ENCODE results near the gene CEACAM21.

Gene CEACAM21

DNA sequence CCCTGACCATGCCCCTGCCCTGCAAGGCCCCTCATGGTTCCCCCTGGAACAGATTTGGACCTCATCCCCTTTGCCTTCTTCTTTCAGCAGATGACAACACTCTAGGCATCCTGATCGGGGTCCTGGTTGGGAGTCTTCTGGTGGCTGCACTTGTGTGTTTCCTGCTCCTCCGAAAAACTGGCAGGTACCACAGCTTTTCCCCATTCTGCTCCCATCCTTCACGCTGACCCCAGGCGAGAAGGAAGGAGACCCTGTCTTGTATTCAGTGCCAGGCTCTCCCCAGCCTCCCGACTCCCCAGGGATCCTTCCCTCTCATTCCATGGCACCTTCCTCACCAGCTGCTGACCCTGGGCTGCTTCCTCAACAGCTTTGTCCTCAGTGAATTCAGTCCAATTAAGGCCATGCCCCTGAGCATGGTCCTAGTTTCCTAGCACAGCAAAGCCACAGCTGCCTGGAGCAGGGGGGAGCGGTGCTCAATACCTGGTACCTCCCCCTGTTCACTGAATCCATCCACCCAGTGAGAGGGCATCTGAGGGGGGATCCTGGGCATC, 8.4 kb downstream of the CEACAM21 start:
- H3K27ac ChIP-seq, result no peak overlapping the region
- TF ChIP-seq, protein P1, sequence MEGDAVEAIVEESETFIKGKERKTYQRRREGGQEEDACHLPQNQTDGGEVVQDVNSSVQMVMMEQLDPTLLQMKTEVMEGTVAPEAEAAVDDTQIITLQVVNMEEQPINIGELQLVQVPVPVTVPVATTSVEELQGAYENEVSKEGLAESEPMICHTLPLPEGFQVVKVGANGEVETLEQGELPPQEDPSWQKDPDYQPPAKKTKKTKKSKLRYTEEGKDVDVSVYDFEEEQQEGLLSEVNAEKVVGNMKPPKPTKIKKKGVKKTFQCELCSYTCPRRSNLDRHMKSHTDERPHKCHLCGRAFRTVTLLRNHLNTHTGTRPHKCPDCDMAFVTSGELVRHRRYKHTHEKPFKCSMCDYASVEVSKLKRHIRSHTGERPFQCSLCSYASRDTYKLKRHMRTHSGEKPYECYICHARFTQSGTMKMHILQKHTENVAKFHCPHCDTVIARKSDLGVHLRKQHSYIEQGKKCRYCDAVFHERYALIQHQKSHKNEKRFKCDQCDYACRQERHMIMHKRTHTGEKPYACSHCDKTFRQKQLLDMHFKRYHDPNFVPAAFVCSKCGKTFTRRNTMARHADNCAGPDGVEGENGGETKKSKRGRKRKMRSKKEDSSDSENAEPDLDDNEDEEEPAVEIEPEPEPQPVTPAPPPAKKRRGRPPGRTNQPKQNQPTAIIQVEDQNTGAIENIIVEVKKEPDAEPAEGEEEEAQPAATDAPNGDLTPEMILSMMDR (IDR thresholded peaks at IDR 0.05), result no peak
- no peak for TF ChIP-seq ZFX (IDR thresholded peaks at IDR 0.05; ENCODE audit: borderline replicate concordance)

DNA sequence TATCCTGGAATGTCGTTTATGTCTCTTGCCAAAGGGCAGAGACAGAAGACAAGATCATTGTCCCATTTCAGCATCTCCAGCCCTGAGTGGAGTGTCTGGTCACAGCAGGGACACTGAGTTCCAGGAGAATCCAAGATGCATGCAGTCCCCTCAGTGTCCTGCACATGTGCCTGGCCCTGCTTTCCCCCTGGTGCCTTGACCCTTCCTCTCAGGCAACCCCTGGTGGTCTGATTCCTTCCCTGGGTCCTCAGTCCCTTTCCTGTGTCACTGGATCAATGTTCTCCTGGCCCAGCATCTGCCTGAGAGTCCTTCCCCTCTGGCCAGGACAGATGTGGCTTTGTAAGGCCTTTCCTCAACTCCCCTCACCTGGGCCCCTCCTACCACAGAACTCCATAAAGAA, 9.0 kb downstream of the CEACAM21 start:
- H3K27ac ChIP-seq, result no peak overlapping the region
- TF ChIP-seq, protein P1 (IDR thresholded peaks at IDR 0.05), result no peak
- no peak for TF ChIP-seq ZFX (IDR thresholded peaks at IDR 0.05; ENCODE audit: borderline replicate concordance)

DNA sequence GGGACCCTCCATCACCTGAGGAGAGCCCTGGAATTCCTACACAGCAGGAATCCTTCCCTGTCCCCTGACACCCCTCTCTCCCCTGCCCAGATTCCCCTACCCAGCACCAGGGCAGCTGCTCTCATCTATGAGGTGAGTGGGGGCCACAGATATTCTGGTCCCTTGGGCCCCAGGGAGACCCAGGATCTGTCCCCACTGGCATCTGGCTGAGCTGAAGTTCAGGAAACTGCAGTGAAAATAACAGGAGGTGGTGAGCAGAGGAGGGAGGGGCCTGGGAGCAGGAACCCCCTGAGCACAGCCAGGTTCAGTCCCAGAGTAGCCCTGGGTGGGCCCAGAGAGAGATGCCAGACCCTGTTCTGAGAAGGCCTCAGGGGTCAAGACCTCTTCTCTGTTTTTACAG, 10.1 kb downstream of the CEACAM21 start:
- TF ChIP-seq ZFX (IDR thresholded peaks at IDR 0.05; ENCODE audit: borderline replicate concordance), result no peak
- TF ChIP-seq, protein P1 (IDR thresholded peaks at IDR 0.05), result no peak
- H3K27ac ChIP-seq, result no peak overlapping the region

DNA sequence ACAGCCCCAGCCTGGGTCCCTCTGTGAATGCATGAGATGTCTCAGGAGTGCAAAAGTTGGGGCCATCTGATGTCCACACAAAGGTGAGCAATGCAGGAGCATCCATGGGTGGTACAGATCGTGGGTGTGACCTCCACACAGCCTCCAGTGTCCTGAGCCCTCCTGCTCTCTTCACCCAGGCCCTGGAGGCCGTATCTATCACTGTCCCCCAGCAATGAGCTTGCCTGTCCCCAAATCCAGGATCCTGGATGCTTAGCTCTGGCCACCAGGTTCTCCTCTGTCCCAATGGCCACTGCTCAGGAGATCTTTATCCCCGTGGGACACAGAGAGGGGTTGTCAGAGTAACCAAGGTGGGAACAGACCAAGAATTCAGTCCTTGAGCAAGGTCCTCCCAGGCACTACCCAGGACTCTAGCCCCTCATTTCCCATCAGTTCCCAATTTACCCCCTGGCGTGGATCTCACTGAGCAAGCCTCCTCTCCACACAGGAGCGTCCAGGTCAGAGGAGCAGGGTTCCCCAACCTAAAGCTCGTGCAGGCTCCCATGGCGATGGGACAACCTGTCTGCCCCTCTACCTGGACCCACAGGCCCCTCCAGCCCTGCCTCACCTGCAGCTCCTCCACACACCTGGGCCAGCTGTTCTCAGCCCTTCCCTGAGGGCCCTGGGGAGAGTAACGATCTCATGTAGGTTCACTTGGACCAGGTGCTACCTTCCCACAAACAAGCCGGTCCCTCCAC, 11.3 kb downstream of the CEACAM21 start:
- TF ChIP-seq, protein P1 (IDR thresholded peaks at IDR 0.05), result no peak
- TF ChIP-seq ZFX (IDR thresholded peaks at IDR 0.05; ENCODE audit: borderline replicate concordance), result no peak
- no peak overlapping the region for H3K27ac ChIP-seq

DNA sequence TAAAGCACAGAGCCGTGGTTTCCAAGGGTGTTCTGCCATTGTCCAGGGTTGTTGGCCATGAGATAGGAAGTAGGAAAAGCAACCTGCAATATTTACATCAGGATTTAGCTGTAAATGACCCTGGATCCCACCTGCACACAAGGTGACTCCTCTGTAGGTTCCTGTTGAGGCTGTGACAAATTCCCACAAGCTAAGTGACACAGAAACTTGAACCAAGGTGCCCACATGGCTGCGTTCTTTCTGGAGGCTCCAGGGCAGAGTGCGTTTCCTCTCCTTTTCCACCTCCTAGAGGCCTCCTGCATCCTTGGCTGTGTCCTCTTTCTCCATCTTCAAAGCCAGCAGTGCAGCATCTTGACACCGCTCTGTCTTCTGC, 11.9 kb downstream of the CEACAM21 start:
- no peak overlapping the region for H3K27ac ChIP-seq
- TF ChIP-seq, protein P1 (IDR thresholded peaks at IDR 0.05), result no peak
- no peak for TF ChIP-seq ZFX (IDR thresholded peaks at IDR 0.05; ENCODE audit: borderline replicate concordance)

DNA sequence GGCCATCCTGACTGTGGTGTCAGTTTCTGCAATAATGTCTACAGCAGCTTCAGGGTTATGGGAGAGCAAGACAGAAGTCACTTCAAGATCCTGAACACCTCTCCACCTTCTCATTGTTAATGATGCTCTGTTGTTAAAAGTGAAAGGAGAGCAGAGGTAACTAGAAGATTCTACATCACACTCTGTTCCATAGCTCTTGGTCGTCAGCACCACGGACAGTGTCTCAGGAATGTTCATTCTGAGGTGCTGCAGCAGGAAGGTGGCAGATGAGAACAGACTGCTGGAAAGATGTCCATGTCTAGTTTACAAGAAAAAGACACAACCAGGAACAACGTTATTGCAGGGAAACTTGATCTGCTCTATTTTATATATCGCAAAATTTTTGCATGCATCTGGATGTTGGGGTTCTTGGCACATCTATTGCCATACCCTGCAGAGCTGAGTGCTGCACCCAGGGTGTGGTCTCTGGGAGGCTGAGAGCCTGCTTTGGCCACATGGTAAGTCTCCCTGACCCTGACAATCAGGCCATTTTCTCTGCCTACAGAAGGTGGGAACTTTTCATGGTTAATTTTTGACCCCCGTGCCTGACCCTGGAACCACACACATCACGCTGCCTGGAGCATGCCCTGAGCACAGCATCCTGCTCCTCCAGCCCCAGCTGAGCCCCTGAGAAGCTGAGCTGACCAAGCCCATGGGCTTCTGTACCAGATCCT, 12.7 kb downstream of the CEACAM21 start:
- no peak for TF ChIP-seq ZFX (IDR thresholded peaks at IDR 0.05; ENCODE audit: borderline replicate concordance)
- TF ChIP-seq, protein P1 (IDR thresholded peaks at IDR 0.05), result no peak
- no peak overlapping the region for H3K27ac ChIP-seq

DNA sequence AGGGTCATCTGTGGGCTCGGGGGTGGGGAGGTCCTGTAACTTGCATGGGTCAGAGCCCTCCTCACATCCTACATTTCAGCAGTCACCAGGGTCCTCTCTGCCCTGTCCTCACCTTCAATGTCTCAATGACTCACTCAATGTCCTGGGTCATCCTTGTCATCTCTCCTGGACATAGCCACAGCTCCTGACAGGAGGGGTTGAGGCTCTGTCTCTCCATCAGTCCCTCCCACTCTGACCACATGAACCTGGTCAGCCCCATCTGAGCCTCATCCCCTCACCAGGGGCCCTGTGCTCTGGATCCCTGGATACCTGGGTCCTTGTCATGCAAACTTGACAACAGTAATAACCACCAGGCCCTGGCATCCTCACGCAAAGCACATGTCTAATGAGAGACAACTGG, 13.4 kb downstream of the CEACAM21 start:
- H3K27ac ChIP-seq, result no peak overlapping the region

More for the DNA sequence above, 13.4 kb downstream of the CEACAM21 start:
- TF ChIP-seq ZFX (IDR thresholded peaks at IDR 0.05; ENCODE audit: borderline replicate concordance), result no peak
- TF ChIP-seq, protein P1 (IDR thresholded peaks at IDR 0.05), result no peak
